C4-2B (cell line): ENCODE results near the gene NLRC5.

Experiments
- CTCF ChIP-seq: fragments of 450-650 bp; conservative IDR thresholded peaks from 2 replicates; pipeline ENCODE4 v1.5.1; 2017; ENCODE audit warnings: mild to moderate bottlenecking
- ZFX ChIP-seq: fragments of 450-650 bp; IDR thresholded peaks from 2 replicates; pipeline ENCODE4 v1.6.1; 2017

- TF ChIP-seq CTCF = no peak
- no peak for TF ChIP-seq ZFX
These were observed 13.6 kb upstream of the NLRC5 start for GRCh38 chr16:56975714-56976113.
